Loucy (cell line): ENCODE data around the gene CCDC196.
A peak's percentile ranks its signal among the peaks of the same experiment; 100 is the strongest.

Experiments used
- H2AFZ ChIP-seq: fragments of 200-600 bp; sonication (generic); 2 replicates; pipeline ENCODE4 v1.6.0; 2016; ENCODE audit warnings: antibody characterized with exemption, mild to moderate bottlenecking, low read length, moderate library complexity
- H3F3A ChIP-seq: fragments of 200-600 bp; 2 replicates; pipeline ENCODE4 v1.6.0; 2016; ENCODE audit warnings: antibody characterized with exemption, low read depth, mild to moderate bottlenecking
- H3K27me3 ChIP-seq: fragments of 200-600 bp; sonication (generic); 2 replicates; pipeline ENCODE4 v1.6.1; 2014; ENCODE audit warnings: low read length, mild to moderate bottlenecking; ENCODE audit not compliant: insufficient read depth, poor library complexity, severe bottlenecking
- H3K36me3 ChIP-seq: fragments of 200-600 bp; sonication (generic); 2 replicates; pipeline ENCODE4 v1.6.1; 2016; ENCODE audit warnings: low read length; ENCODE audit not compliant: insufficient read depth
- H3K4me1 ChIP-seq: fragments of 200-600 bp; sonication (generic); 2 replicates; pipeline ENCODE4 v1.5.1; 2014; ENCODE audit warnings: low read length, mild to moderate bottlenecking; ENCODE audit not compliant: insufficient read depth, poor library complexity, severe bottlenecking
- H3K4me2 ChIP-seq: fragments of 200-600 bp; sonication (generic); 2 replicates; pipeline ENCODE4 v1.6.0; 2014; ENCODE audit warnings: antibody characterized with exemption, low read length, low read depth, mild to moderate bottlenecking; ENCODE audit not compliant: poor library complexity, severe bottlenecking
- H3K4me3 ChIP-seq: fragments of 200-600 bp; sonication (generic); 2 replicates; pipeline ENCODE4 v1.5.1; 2014; ENCODE audit warnings: low read length, mild to moderate bottlenecking, mixed read lengths; ENCODE audit not compliant: poor library complexity, severe bottlenecking
- H3K79me2 ChIP-seq: fragments of 200-600 bp; sonication (generic); 2 replicates; pipeline ENCODE4 v1.6.1; 2014; ENCODE audit warnings: low read length; ENCODE audit not compliant: insufficient read depth
- H3K9ac ChIP-seq: fragments of 200-600 bp; sonication (generic); 2 replicates; pipeline ENCODE4 v1.6.0; 2014; ENCODE audit warnings: mild to moderate bottlenecking, low read depth, low read length, moderate library complexity; ENCODE audit not compliant: poor library complexity, severe bottlenecking
- H3K9me2 ChIP-seq: fragments of 200-600 bp; sonication (generic); replicated peaks from 2 replicates; pipeline ENCODE4 v1.6.1; 2016; ENCODE audit warnings: low read depth, low read length, mixed read lengths
- H3K9me3 ChIP-seq: fragments of 200-600 bp; sonication (generic); 2 replicates; pipeline ENCODE4 v1.6.1; 2014; ENCODE audit warnings: mild to moderate bottlenecking, antibody characterized with exemption, low read length, low read depth; ENCODE audit not compliant: insufficient read depth
- H4K20me1 ChIP-seq: fragments of 200-600 bp; sonication (generic); 2 replicates; pipeline ENCODE4 v1.6.0; 2014; ENCODE audit warnings: antibody characterized with exemption, low read length, mild to moderate bottlenecking; ENCODE audit not compliant: insufficient read depth, poor library complexity, severe bottlenecking
- CTCF ChIP-seq: fragments of 200-600 bp; sonication (generic); conservative IDR thresholded peaks from 2 replicates; pipeline ENCODE4 v1.5.1; 2014; ENCODE audit warnings: mild to moderate bottlenecking, antibody characterized with exemption, low read length
- EZH2phosphoT487 ChIP-seq: fragments of 200-600 bp; IDR thresholded peaks from 2 replicates; pipeline ENCODE4 v1.6.1; 2018; ENCODE audit warnings: antibody characterized with exemption, mild to moderate bottlenecking, moderate library complexity, borderline replicate concordance

CCDC196 gene

GRCh38 chr14:66514213-66514612 is 28.0 kb downstream of the CCDC196 start:
- H3K9me3 ChIP-seq: no peaks in the 10 kb centered on the region; the same call in 1 of the 2 replicates
- H3K4me3 ChIP-seq: no peak overlapping the region
- H3K27me3 ChIP-seq: no peaks in the 10 kb centered on the region
- H3K79me2 ChIP-seq: peaks cover 64% of the 10 kb centered on the region
- no peak overlapping the region for H3K9ac ChIP-seq
- TF ChIP-seq CTCF: no peak
- no peak for TF ChIP-seq EZH2phosphoT487
- peaks cover 39% of the 10 kb centered on the region for H3K4me1 ChIP-seq
- no peaks in the 10 kb centered on the region for H3F3A ChIP-seq
- no peak overlapping the region for H2AFZ ChIP-seq
- H3K9me2 ChIP-seq: no peaks in the 10 kb centered on the region
- peaks cover 54% of the 10 kb centered on the region for H4K20me1 ChIP-seq
- H3K4me2 ChIP-seq: peak overlapping the region; percentile 88
- H3K36me3 ChIP-seq: no peaks in the 10 kb centered on the region

GRCh38 chr14:66530526-66530925 is 44.4 kb downstream of the CCDC196 start:
- Histone ChIP-seq H3K4me2 (no peak overlapping the region), H3K9ac (no peak overlapping the region), H3K27me3 (no peaks in the 10 kb centered on the region), H3K36me3 (no peaks in the 10 kb centered on the region), H3K79me2 (peaks cover 23% of the 10 kb centered on the region; the same call in 1 of the 2 replicates), H3K9me2 (no peaks in the 10 kb centered on the region), H3K9me3 (no peaks in the 10 kb centered on the region), H2AFZ (no peak overlapping the region), H3K4me3 (no peak overlapping the region), H3F3A (no peaks in the 10 kb centered on the region), H3K4me1 (no peaks in the 10 kb centered on the region), H4K20me1 (no peaks in the 10 kb centered on the region)
- no peak for TF ChIP-seq EZH2phosphoT487
- no peak for TF ChIP-seq CTCF

GRCh38 chr14:66539034-66539433 is 52.9 kb downstream of the CCDC196 start:
- no peaks in the 10 kb centered on the region for H3K4me1 ChIP-seq
- H3F3A ChIP-seq: no peaks in the 10 kb centered on the region
- H3K4me2 ChIP-seq: no peak overlapping the region
- H3K79me2 ChIP-seq: peaks cover 25% of the 10 kb centered on the region; the same call in 1 of the 2 replicates
- H3K9me2 ChIP-seq: no peaks in the 10 kb centered on the region
- H3K4me3 ChIP-seq: no peak overlapping the region
- H3K27me3 ChIP-seq: no peaks in the 10 kb centered on the region
- TF ChIP-seq EZH2phosphoT487: no peak
- no peak for TF ChIP-seq CTCF
- no peaks in the 10 kb centered on the region for H3K36me3 ChIP-seq
- H2AFZ ChIP-seq: no peak overlapping the region
- no peaks in the 10 kb centered on the region for H3K9me3 ChIP-seq
- peaks cover 6% of the 10 kb centered on the region for H4K20me1 ChIP-seq
- H3K9ac ChIP-seq: no peak overlapping the region
